Breast epithelium (tissue), 3 donors: ENCODE data around the gene BMP7.

Source experiments
- POLR2A ChIP-seq: fragments of 450-650 bp; IDR thresholded peaks from one replicate; pipeline ENCODE4 v1.6.1; 2016; ENCODE audit warnings: antibody characterized with exemption, mild to moderate bottlenecking, moderate library complexity
- POLR2AphosphoS5 ChIP-seq, 3 donors: sonication (generic); formaldehyde crosslinking; IDR thresholded peaks; one replicate each; pipeline ENCODE4 v1.6.1; 2017; ENCODE audit warnings: antibody characterized with exemption in 3 of 3
- TF ChIP-seq, protein P1 (sequence below), 3 donors: fragments of 450-650 bp; IDR thresholded peaks; one replicate each; pipeline ENCODE4 v1.5.1; 2016 to 2017; ENCODE audit warnings: antibody characterized with exemption in 3 of 3, mild to moderate bottlenecking in 3 of 3, moderate library complexity in 3 of 3

GRCh38 chr20:57313230-57313629 lies 46.8 kb upstream of the BMP7 start:
- no peak for TF ChIP-seq POLR2AphosphoS5 (IDR thresholded peaks at IDR 0.05)
- TF ChIP-seq, protein P1, sequence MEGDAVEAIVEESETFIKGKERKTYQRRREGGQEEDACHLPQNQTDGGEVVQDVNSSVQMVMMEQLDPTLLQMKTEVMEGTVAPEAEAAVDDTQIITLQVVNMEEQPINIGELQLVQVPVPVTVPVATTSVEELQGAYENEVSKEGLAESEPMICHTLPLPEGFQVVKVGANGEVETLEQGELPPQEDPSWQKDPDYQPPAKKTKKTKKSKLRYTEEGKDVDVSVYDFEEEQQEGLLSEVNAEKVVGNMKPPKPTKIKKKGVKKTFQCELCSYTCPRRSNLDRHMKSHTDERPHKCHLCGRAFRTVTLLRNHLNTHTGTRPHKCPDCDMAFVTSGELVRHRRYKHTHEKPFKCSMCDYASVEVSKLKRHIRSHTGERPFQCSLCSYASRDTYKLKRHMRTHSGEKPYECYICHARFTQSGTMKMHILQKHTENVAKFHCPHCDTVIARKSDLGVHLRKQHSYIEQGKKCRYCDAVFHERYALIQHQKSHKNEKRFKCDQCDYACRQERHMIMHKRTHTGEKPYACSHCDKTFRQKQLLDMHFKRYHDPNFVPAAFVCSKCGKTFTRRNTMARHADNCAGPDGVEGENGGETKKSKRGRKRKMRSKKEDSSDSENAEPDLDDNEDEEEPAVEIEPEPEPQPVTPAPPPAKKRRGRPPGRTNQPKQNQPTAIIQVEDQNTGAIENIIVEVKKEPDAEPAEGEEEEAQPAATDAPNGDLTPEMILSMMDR (IDR thresholded peaks at IDR 0.05) = no peak
- TF ChIP-seq POLR2A = no peak
